Stimulated activated CD4-positive, alpha-beta T cell treated with anti-CD3 and anti-CD28 coated beads, Interleukin-15, amount 100 ng/mL, for 24 hours (primary cell): ENCODE results near the gene ACE.

Experiments used
- DNase-seq: peaks from one replicate; pipeline ENCODE4 v3.0.0-alpha.2; 2020

The ACE gene

GRCh38 chr17:63475491-63476412 is 1.1 kb upstream of the ACE start:
- DNase-seq = no peak

DNA sequence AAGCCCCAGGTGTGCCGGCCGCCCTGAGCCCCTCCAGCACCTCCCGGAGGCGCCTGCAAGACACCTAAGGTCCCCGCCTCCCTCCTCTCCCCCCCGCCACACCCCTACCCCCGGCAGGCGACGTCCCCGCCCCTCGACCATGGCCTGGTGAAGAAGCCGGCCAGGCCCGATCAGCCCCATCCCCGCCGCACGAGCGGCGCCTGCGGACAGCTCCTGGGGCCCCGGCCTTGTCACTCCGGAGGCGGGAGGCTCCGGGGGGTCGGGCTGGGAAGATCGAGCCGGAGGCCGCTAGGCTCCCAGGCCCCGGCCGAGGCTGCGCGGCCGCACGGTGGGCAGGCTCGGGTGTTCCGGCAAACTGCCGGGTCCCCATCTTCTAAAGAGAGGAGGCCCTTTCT is 405 bp upstream of the ACE start:
- DNase-seq = peak; percentile 25

DNA sequence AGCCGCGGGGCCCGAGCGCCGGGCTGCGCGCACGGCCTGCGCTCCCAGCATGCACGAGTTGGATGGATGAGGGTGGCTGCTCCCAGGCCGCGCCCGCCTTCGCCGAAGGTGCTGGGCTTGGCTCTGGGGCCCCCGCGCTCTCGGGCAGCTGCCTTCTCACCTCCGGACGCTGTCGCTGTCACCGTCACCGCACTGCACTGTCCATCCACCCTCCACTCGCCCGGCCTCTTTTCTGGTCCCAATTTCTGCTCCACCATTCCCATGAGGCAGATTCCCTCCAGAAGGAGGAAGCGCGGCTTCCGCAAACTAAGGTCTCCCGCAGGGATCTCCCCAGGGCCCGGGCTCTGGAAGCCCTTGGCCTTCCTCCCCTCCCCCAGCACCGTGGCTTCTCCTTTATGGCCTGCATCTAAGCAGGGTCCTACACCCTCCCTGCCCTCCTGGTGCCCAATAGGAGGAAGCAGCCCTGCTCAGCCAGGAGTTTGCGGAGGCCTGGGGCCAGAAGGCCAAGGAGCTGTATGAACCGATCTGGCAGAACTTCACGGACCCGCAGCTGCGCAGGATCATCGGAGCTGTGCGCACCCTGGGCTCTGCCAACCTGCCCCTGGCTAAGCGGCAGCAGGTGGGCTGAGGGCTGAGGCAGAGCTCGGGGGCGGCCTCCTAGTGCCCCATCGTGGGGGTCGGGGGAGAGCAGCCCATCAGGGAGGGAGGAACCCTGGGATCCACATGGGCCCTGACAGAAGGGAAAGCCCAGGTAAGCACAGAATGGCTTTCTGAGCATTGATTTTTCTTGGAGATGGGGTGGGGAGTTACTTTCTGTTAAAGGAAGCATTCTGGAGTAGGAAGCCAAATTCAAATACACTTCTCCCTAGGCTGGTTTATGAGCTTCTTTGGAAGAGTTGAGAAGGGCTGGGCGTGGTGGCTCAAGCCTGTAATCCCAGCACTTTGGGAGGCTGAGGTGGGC is 899 bp downstream of the ACE start:
- no peak for DNase-seq

DNA sequence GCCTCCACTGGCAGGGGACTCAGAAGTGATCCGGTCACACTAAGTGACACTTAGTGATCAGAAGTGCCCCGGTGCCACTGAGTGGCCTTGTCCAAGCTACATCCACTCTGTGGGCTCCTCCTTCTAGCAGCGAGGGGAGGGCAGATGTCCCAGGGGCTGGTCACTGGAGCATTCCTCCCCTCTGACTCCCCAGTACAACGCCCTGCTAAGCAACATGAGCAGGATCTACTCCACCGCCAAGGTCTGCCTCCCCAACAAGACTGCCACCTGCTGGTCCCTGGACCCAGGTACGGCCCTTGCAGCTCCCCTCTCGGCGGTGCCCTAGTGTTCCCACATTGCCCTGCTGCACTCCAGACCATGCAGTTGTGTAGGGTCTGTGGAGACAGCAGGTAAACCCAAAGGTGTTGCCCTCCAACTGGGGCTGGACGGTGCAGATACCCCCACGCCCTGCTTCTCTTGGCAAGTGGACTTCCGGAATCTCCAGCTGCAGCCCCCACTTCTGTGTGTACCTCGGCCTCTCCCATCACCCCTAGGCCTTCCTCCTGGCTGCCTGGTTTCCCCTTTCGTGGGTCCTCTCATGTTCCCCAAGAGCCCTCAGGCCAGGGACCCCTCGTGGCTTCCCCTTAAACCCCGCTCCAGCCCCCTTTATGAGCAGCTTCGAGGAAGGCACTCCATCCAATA is 2.1 kb downstream of the ACE start:
- DNase-seq = peak; percentile 84

DNA sequence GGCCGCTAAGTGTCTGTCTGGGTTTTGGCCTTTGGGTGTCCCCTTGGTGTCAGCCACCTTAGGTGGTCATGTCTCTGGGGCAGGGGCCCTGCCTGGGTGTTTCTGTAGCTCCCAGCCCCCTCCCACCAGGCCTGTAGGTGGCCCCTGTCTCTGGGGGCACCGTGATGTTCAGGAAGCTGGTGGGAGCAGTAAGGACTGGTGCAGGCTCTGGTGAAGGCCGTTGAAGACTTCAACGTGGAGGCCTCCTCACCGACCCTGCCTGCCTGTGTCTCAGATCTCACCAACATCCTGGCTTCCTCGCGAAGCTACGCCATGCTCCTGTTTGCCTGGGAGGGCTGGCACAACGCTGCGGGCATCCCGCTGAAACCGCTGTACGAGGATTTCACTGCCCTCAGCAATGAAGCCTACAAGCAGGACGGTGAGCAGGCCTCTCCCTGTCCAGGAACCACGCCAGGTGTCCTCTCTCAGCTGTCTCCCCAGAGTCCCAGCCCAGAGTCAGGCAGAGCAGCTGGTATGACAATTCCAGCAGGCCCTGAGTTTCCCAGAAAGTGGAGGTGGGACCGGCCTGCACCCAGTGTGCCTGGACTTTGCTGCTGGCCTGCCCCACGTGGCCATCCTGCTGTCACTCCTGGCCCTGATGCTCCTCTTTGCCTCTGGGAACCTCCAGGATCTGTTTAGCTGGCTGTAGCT is 2.8 kb downstream of the ACE start:
- DNase-seq = no peak

DNA sequence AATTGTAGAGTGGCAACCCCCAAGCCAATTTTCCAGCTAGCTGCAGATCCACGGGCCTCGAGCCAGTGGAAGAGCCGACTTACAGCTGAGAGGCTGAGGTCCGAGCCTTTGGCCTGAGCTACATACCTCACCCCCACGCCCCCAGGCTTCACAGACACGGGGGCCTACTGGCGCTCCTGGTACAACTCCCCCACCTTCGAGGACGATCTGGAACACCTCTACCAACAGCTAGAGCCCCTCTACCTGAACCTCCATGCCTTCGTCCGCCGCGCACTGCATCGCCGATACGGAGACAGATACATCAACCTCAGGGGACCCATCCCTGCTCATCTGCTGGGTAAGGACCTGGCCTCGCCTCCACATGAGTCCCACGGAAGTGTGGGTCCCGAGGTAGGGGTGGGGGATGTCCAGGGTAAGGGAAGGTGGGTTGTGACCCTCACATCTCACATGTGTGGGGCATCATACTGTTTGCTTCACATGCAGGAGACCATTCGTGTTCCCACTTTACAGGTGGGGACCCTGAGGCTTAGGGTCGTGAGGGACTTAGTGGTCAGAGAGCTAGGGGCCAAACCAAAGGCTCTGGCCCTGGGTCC is 3.4 kb downstream of the ACE start:
- no peak for DNase-seq

DNA sequence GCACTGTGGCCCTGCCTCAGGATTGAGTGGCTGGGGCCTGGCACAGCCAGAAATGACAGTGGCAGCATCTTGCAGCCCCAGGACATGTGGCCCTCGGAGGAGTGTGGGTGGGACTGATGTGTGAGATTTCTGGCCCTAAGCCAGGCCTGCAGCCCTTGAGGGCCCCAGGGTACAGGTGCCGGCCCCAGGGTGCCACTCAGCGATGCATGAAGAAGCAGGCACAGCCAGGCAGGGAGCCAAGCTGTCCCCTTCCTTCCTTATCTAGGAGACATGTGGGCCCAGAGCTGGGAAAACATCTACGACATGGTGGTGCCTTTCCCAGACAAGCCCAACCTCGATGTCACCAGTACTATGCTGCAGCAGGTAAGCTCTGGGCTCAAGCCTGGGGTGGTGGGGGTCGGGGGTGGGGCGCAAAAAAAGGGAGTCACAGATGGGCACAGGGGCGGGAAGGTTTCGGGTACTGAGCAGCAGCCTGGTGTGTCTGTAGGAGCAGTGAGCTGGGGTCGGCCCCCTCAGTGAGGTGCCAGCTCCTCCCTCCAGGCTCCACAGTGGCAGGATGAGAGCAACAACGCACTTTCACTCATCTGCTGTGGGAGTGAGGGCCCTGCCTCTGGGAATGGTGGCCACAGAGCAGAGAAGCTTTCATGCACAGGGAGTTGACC is 4.1 kb downstream of the ACE start:
- DNase-seq = no peak

DNA sequence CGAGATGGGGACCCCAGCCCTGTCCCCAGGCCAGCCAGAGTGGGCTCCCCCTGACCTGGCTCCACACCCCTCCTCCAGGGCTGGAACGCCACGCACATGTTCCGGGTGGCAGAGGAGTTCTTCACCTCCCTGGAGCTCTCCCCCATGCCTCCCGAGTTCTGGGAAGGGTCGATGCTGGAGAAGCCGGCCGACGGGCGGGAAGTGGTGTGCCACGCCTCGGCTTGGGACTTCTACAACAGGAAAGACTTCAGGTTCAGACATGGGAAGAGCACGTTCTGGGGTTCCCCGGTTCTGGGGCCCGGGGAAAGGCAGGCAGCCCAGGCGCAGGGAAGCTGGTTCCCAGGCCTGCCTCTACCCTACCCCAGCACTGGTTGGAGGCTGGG is 4.6 kb downstream of the ACE start:
- DNase-seq = no peak

DNA sequence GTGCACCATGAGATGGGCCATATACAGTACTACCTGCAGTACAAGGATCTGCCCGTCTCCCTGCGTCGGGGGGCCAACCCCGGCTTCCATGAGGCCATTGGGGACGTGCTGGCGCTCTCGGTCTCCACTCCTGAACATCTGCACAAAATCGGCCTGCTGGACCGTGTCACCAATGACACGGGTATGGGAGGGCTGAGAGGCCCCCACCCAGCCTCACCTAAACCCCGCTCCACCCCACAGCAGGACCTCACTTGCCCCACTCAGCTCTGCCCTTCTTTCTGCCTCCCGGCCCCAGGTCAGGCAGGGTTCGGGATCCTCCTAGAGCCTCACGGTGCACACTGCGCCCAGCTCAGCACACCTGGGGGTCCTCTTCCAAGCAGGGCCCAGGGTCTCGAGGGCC is 5.6 kb downstream of the ACE start:
- DNase-seq = no peak

DNA sequence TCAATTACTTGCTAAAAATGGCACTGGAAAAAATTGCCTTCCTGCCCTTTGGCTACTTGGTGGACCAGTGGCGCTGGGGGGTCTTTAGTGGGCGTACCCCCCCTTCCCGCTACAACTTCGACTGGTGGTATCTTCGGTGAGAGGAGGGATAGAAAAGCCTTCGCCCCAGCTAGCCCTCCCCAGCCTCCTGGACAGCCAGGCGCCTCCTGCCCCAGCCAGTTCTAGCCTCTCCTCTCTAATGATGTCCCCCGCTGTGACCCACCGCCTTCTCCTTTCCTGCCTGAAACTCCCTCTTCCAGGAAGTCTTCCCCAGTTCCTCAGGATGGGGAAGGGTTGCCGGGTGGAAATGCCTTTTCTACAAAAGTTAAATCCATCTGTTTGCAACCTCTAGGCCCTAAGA is 6.2 kb downstream of the ACE start:
- no peak for DNase-seq

DNA sequence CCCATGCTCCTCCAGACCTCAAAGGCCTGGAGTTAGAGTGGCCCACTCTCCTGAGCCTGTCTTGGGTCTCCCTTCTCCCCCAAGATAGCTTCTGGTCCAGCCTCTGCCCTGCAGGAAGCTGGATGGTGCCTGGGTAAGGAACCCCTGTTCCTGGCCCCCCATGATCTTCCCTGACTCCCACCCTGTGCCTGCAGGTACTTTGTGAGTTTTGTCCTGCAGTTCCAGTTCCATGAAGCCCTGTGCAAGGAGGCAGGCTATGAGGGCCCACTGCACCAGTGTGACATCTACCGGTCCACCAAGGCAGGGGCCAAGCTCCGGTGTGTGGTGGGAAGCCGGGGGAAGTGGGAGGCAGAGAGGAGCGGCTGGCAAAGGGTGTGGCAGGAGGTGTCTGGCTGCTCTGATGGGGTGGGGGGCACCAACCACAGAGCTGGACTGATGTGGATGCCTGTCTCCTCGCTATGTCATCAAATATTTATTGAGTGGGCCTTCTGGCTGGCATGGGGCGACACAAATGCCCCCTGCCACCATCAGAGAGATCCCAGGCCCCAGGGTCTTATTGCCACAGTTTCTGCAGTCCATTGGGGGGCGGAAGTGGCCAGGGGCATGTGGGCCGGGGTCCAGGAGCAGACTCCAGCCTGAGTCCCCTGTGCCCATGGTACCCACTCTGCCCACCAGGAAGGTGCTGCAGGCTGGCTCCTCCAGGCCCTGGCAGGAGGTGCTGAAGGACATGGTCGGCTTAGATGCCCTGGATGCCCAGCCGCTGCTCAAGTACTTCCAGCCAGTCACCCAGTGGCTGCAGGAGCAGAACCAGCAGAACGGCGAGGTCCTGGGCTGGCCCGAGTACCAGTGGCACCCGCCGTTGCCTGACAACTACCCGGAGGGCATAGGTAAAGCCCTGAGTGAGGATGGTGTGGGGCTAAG is 7.1 kb downstream of the ACE start:
- DNase-seq = no peak

DNA sequence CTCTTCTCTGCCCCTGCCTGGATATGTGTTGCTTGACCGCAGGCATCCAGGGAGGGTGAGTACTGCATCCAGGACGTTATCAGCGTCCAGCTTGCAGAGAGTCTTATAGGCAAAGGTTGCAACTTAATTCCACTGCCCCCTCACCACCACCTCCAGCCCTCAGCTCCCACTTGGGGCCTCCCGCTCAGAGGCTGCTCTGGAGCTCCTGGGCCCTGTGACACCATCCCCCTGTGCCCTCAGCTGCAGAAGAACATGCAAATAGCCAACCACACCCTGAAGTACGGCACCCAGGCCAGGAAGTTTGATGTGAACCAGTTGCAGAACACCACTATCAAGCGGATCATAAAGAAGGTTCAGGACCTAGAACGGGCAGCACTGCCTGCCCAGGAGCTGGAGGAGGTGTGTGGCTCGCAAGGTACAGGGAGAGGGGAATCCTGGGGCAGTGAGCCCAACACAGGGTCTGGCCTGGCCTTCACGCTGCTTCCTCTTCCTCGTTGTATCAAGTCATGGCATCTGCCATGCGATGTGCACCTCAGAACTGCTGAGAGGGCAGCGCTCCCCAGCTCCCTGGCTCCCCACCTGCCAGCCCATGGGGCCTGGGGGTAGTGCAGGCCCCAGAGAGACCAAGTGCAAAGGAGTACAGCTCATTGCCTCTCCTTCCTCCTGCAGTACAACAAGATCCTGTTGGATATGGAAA is 9.6 kb downstream of the ACE start:
- DNase-seq = no peak

- DNase-seq = no peak
Measured at GRCh38 chr17:63487014-63487339, 10.1 kb downstream of the ACE start.

DNA sequence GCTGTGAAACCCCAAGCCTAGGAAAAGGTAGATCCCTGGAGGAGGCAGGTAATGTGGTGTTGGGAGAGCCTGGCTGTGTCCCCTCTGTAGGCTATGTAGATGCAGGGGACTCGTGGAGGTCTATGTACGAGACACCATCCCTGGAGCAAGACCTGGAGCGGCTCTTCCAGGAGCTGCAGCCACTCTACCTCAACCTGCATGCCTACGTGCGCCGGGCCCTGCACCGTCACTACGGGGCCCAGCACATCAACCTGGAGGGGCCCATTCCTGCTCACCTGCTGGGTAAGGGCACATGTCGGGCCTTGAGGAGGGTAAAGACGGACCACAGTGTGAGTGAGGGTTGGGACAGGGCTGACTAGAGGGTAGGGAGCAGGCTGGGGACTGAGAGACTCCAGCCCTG is 12.0 kb downstream of the ACE start:
- no peak for DNase-seq

GRCh38 chr17:63489291-63489690 is 12.4 kb downstream of the ACE start:
- DNase-seq = no peak

- DNase-seq = no peak
Measured at GRCh38 chr17:63490329-63490728, 13.5 kb downstream of the ACE start.

GRCh38 chr17:63490858-63491400 is 14.1 kb downstream of the ACE start:
- DNase-seq = no peak

GRCh38 chr17:63491413-63491812 is 14.6 kb downstream of the ACE start:
- no peak for DNase-seq

GRCh38 chr17:63491977-63492618 is 15.2 kb downstream of the ACE start:
- DNase-seq = no peak
